Right renal cortex interstitium (tissue), 3 donors: Measurements from ENCODE around the gene BMP7. TPM values are rescaled to one million over a fixed set of nuclear protein-coding genes. Genes with fewer than 3 reads are reported as not detected.
"Not testable (repeated sequence)": the region's sequence is repeated elsewhere in the genome, so short reads cannot be mapped to it uniquely, and the experiment has no call there.

Experiments
- DNase-seq, 3 donors: peaks; one replicate each; pipeline ENCODE4 v3.0.0-alpha.2; 2013; ENCODE audit warnings: low read depth in 3 of 3, low spot score in 2 of 3
- polyA plus RNA-seq, 3 donors: library from polyadenylated mRNA; unstranded; fragments of 120-200 nt; gene quantifications; one replicate each; pipeline ENCODE4 v1.2.1, GENCODE V29; 2013; ENCODE audit not compliant: insufficient read length in 3 of 3

BMP7 gene
- polyA plus RNA-seq, 3 donors: 71.8 to 84.2 (median 78.2) TPM

DNA sequence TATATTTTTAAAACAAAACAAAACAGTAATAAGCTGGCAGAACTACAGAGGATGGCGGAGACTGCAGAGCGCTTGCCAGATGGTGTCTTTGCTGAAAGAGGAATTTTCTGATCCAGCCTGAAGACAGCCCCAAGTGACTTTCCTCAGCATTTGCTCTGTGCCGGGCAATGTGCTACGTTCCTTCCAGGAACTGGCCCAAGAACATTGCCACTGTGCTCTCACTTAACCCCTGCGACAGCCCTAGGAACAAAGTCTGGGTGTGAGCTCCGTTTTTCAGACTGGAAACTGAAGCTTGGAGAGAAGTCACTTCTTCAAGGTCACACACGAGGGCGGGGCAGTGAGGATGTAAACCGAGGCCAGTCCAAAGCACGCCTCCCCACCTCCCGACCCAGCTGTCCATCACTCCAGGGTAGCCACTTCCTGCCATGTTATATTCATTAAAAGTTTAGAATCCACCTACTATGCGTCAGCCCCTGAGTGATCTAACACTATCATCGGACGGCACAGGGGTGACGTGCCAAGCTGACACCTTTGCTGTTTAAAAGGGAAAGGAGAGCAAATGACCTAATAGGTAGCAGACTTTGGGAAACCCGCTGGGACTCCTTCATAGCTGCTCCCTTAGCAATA lies 22.3 kb upstream of the BMP7 start:
- no peak for DNase-seq

DNA sequence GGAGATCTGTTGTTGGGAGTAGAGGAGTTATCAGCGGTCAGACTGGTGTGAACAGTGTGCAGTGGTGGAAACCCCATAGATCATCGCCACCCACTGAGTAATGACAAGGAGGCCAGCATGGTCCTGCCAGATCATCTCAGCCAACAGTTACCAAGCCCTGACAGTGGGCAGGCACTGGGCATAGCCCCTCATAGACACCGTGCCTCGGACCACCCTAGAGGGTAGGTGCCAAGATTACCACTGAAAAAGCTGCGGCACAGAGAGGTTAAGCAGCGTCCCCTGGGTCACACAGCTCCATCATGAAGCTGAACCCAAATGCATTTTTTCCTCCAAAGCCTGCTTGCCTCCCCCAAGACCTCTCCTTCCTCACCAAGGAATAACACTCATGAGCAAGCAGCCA lies 21.5 kb upstream of the BMP7 start:
- no peak for DNase-seq

DNA sequence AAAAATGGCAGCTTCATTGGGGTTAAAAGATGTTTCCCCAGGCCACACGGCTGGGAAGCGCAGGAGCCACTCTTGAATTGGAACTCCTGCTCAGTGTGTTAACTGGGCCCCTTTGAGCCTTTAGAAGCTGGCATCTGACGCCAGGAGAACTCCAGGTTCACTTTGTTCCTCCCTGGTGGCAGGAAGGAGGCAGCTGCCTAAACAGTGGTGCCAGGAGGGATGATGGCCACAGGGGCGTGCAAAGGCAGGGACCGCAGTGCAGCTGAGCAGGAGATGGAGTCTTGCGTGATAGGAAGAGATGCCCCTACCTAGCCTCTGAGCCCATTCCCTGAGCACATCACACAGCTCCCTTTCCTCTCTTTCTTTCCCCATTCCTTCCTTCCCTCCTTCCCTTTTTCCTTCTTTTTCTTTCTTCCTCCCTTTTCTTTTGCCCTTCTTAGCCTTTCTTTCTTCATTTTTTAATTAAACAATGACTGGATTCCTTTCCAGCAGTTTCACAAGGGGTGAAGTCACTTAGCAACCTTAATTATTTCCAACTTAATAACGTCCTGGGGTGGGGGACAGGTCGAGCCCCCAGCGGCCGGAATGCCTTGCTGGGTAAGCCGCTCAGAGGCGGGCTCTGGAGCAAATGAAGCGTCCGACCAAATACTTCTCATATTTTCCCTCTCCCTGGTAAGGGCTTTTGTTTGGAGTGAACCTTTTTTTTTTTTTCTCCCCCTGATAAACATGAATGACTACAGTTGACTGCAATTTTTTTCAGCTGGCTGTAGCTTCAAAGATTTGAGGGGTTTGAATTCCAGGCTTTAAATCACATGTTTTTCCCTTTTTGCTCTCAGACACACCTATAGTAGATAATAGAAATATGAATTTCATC lies 20.8 kb upstream of the BMP7 start:
- DNase-seq: no peak

DNA sequence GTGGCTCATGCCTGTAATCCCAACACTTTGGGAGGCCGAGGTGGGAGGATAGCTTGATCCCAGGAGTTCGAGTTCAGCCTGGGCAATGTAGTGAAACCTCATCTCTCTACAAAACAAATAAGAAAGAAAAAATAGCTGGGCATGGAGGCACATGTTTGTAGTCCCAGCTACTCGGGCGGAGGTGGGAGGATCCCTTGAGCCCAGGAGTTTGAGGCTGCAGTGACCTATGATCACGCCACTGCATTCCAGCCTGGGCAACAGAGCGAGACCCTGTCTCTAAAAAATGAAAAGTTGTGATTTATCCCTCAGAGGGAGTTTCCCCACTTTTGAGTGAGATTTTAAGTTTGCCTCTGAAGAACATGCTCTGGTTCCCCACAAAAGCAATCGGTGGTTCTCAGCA lies 17.4 kb upstream of the BMP7 start:
- no peak for DNase-seq

DNA sequence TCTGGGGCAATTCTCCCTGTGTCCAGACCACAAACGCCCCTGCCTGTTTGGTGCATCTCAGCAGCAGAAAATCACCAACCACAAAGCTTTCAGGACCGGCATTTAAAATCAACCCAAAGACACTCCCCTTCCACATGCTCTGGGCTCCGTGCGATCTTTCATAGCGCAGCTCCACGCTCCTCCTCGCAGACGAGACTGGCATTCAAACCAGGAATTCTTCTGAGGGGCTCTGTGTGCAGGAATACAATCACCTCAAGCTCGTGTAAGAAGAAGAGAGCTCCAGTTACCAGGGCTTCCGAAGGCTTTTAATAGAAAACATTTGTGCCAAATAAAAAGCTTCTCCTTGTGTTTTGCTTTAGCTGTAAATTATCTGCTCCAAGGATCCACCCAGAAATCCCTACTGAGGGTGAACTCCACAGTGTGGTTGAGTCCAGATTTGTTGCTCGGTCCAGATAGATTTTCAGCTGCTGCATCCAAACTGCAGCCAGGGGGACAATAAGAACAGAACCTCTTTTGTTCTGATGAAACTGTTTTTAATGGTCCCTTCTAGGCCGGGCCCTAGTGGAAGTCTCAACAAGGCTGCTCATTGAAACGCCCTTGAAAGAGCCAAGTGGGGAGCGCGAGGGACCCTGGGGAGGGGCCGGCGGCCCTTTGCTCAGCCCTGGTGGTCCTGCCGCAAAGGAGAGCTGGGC lies 16.4 kb upstream of the BMP7 start:
- DNase-seq: no peak

DNA sequence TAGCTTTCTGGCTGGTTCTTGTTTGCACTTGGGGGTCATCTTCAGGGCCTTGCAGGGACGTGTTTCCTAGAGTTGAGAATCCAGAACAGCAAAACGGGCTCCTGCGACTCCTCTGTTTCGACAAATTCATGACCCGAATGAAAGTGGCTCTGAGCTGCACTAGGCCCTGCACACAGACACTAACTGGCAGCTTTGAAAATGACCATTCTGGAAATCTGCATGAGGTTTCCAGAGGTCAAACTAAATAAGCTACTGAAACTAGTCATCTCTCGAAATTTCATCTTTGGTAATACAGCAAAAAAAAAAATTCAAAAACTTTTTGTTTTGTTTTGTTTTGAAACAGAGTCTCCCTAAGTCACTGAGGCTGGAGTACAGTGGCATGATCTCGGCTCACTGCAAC lies 15.5 kb upstream of the BMP7 start:
- DNase-seq: no peak

DNA sequence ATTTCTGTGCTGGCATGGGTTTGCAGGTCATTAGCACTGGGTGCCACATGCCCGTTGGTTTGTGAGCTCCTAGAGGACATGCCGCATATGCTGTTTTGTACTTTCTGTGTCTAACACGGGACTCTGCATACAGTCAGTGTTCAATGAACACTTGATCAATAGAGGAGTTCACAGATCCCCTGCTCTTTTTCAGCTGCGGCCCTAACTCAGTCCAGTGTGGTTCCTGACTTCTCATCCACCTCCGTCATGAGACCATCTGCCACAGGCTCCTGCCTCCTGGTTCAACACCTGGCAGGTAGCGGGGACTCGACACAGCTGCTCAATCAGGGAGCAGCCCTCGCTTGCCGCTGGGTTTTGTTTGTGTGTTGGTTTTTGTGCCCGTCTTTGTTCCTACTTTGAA lies 13.8 kb upstream of the BMP7 start:
- no peak for DNase-seq

DNA sequence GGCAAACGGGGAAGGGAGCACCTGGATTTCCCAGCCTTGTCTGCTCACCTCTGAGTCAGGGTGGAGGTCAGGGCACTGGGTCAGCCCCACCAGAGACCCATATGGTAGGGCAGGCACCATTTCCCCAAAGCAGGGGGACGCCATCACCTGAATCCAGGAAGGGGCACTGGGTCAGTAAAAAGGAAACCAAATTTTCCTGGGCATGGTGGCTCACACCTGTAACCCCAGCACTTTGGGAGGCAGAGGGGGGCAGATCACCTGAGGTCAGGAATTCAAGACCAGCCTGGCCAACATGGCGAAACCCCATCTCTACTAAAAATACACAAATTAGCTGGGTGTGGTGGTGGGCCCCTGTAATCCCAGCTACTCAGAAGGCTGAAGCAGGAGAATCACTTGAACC lies 13.1 kb upstream of the BMP7 start:
- not testable (repeated sequence) for DNase-seq

DNA sequence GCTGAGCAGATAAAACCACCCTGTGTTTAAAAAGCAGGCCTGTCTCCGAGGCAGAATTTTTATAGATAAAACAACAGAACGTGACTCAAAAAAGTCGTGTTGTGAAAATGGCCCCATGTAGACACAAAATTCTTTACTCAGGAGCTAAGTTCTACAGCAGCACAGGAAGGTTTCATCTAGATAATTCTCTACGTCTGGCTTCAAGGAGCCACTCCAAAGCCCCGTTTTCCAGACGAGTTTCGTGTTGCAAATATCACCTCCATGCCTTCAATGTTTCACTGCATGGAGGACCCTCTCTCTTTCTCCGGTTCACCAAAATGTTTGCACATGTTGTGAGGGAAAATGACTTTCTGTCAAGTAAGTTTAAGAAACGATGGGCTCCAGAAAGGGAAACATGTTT lies 12.0 kb upstream of the BMP7 start:
- DNase-seq: no peak

DNA sequence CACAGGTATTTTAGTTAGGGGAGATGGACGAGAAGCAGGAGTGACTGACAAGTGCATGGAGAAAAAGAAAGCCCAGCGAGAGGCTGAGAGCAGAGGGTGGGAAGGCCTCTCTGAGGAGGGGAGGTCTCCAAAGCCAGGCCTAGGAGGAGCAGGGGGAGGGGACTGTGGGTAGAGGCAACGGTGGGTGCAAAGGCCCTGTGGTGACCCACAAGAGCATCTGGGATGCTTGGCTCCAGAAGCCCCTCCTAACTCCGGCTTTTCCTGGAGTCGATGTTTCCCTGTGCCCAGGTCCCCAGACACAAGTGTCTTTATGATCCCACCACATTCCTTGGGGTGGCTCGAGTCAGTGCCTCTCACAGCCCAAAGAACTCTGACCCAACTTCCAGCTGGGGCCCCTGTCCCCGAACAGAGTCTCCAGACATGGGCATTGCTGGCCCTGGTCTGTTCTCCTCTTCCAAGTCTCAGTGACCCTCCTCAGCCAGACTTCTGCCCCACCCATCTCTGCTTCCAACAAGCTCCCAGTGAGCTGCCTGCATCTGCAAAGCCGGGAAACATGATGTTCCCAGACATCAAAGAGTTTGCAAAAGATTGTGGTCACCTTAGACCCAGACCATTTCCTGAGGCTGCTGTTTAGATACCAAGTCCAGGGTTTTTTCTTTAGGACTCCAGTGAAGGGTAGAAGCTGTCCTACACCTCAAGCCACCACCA lies 11.1 kb upstream of the BMP7 start:
- DNase-seq: no peak

DNA sequence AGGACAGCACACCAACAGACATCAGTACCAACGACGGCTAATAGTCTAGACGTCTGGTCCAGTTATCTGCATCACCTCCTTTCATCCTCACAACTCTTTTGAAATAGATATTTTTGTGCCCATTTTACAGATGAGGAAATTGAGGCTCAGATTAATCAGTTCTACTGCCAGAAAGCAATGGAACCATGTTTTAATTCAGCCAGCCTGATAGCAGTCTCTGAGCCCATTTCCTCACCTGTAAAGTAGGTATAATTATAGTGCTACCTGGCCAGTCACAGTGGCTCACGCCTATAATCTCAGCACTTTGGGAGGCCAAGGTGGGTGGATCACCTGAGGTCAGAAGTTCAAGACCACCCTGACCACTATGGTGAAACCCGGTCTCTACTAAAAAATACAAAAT lies 9.8 kb upstream of the BMP7 start:
- no peak for DNase-seq

DNA sequence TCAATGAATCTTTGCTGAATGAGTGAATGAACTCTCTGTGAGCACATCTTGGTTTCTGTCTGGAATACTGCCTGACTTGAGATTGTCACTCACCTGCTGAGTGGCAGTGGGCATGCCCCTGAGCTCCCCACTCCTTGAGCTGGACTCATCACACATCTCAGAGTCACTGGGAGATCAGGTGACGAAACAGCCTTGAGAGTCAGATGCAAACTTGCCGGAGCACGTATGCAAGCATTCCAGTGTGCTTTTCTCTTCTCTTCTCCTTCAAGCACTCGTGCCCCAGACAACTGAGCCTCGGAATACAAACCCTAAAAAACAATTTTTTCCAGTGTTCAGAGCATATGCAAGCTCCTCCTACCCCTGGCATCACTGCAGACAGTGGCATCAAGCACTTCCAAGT lies 9.4 kb upstream of the BMP7 start:
- no peak for DNase-seq

DNA sequence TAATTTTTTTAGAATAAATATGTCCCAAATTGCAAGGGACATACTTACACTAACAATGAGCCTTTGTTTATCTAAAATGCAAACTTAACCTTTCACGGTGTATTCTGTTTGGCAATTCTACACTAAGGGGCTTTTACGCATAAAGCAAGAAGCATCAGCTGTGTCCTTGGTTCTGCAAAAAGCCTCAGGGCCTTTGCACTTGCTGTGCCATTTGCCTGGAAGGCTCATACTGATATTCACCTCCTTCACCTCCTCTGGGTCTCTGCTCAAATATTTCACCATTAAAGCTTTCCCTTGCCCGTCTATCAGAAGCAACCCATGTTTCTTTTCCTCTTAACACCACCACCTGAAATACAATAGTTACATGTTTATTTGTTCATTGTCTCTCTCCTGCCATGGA lies 8.9 kb upstream of the BMP7 start:
- DNase-seq: no peak

DNA sequence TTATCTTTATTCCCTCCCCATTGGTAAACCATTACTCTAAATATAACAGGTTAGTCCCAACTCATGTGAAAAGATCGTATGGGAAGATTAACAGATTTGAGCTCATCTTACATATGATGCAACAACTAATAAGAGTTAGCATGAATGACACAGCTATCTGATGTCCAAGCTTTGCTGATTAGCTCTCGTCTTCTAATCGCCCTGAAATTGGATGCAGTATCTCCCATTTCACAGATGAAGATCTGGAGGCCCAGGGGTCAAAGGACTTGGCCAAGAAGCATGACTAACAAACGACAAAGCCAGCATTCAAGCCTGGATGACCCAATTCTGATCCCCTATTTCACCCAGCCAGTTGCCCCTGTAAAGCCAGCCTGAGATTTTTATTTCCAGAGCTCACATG lies 8.4 kb upstream of the BMP7 start:
- no peak for DNase-seq

DNA sequence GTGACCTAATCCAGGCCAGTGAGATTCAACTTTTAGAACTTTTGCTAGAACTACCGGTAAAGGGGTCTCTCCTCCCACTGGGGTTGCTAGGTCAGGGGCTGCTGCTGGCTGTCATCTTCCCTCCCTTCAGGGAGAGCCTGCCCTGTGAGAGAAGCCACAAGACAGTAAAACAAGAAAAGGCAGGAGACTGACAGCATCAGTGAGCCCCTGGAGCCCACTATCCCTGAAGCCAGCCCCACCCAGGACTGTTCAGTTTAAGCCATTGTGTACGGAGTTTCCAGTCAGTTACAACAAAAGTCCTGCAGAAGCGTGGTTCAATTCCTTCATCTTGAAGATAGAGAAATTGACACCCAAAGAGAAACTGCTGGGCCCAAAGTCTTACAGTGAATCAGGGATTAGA lies 7.9 kb upstream of the BMP7 start:
- no peak for DNase-seq

DNA sequence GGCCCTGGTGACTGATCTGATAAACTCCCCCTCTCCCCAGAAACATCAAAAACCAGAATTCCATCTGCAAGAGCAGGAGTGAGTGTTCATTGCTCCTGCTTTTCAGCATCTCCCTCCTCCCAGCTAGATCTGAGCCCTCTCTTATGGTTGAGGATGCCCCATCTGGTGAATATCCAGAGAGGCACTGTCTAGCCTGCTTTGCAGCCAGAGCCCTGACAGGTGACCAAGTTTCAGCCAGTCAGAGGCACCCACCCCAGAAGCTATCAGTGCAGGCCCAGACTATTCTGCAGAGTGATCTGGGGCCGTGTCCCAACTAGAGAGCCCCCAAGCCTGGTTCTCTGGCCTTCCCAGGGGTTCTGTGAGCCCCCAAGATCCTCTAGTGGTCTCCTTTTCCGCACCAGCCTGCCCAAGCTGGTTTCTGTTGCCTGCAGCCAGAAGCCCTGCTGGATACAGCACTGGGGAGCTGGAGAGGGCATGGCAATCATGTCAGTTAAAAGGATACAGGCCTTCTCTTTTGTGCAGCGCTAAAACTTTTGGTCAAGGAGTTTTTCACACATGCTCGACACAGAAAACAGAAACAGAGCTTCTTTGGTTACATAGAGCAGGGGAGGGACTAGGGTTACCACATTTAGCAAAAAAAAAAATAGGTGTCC lies 6.6 kb upstream of the BMP7 start:
- DNase-seq: no peak

DNA sequence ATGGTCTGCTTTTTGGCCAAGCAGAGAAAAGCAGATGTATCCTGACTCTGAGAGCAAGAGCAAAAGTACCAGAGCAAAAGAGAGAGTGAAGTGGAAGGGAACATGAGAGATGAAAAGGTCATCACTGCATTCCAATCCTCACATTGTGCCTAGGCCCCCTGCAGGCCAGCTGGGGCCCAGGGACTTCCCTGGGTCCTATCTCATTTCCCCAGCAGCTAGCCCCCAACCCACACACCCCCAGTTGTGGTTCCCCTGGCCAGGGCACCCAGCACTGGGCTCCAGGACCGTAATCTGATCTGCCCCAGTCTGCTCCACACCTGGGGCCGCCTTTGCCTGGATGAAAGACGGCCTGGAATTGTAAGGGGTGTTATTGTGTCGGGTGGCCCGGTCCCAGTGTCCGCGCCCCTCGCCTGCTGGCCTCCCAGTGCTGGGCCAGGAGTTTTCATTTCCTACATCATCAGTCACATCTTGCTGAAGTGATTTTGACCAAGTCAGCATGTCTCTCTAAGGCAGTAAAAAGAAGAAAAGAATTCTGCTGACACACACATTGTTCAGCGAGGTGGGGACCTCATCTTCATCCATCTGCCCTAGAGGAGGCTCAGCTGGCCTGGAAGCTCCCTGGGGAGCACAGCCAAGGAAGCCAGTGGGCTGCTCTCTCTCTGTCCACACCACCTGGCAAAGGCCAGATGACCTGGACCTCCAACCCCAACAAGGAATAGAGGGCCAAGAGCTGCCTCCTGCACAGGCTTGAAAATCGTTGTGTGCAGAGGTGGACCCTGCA lies 4.0 kb upstream of the BMP7 start:
- no peak for DNase-seq

DNA sequence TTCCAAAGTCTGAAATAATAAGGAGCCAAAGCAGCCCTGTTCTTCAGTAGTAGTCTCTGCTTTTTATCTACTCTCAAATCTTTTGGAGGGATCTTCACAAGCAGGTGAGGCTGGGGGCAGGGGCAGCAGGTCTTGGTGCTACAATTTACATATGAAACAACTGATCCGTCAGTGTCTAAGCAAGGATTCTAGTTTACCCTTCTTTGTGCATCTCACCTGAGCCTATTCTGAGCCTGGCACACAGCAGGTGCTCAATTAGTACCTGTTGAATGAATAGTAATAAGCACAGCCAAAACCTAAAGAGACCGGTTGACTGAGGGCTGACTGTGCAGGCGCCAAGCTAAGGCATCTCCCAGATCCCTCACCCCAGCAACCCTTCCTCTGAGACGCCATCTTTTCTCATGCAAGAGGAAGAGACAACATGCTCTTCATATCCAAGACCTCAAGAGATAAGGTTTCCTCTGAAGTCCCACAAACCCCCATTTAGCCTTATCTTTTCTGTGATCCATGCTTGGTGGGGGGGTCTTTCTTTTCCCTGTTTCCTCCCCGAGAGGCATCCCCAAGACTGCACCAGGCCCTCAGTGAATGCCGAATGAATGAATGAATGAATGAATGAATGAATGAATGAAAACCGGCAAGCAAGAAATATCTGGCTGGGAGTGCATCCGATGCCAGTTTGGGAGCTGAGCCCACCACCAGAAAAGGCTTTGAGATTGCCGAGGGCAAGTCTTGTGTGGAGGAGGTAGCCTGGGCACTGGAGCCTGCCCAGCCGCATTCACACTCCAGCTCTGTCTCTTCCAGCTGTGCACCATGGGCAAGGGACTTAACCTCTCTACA lies 2.9 kb upstream of the BMP7 start:
- no peak for DNase-seq
